GM20431 (cell line): Measurements from ENCODE around the gene COASY.
"Not testable (repeated sequence)": the region's sequence is repeated elsewhere in the genome, so short reads cannot be mapped to it uniquely, and the experiment has no call there.

Experiments used
- in situ Hi-C: fragments of 300-500 bp; cut with MseI, MboI; formaldehyde crosslinking; loops from one replicate; pipeline ENCODE4 v1.15.0; 2020; ENCODE audit warnings: low sequenced_read_pairs; ENCODE audit not compliant: unreplicated experiment

Gene COASY

DNA sequence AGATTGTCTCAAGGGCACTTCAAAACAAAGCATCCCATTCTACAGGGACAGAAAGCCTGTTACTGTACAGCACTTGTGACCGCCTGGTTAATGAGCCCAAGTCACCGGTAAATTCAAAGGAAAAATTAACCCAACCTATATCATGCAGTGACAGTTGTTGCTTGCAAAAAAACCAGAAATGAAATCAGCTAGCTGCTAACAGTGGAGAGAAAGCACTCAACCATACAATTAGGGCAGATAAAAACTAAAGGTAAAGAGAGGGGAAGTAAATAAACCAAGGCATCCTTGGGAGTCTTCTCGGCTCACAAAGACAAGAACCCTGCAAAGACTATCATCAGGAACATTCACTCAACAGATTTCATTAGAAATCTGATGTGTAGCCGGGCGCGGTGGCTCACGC lies 41.4 kb downstream of the COASY start:
- in situ Hi-C loops: no loop called here

DNA sequence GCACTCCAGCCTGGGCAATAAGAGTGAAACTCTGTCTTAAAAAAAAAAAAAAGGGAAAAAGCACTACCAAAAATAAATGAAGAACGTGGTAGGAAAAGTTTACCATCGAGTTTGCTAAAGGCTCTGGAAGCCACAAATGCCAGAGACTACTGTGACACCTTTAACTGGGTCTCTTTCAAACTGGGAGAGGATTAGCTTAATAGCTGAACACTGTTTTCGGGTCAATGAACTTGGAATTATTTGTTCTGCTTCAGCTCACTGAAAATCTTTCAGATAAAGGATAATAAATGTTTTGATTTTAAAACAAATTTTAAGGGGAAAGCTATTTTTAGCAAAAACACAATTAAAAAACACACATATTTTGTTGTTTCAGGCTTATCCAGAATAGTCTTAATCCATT lies 45.8 kb downstream of the COASY start:
- in situ Hi-C loops: no loop called here

DNA sequence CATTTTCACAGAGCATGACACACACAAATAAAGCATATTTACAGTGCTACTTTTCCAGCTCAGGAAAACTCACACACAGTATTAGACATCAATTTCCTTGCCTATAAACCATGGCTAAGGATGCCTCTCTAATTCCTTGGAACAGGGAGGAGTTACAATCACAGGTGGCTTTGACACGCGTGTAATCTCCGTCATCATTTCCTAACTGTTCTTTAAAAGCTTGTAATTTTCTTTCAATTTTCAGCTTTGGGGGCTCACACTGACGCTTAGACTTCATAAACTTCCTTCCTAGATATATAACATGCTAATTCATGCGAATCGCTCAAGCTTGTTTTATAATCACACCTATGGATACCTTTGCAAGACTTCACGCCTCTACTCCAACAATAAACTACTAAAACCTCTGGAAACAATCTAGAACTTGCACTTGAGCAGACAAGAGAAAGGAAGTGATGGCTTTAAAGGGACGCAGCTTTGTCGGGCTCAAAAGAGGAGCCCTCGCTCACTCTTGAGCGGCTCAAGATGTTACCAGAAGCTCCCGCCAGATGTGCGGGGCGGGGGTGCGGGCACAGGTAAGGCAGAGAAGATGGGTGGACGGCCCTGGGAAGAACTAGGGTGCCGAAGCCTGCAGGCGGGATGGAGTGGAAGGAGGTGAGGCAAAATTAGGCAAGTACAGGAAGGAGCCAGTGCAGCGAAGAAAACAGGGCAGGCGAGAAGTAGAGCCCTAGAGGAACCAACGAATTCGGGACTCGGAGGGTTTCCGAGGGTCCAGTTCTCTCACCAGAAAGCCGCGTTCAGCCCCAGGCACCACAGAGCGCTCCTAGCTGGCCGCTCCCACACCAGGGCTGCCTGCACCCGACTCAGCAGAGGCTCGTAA lies 46.6 kb downstream of the COASY start:
- in situ Hi-C loops: no loop called here

DNA sequence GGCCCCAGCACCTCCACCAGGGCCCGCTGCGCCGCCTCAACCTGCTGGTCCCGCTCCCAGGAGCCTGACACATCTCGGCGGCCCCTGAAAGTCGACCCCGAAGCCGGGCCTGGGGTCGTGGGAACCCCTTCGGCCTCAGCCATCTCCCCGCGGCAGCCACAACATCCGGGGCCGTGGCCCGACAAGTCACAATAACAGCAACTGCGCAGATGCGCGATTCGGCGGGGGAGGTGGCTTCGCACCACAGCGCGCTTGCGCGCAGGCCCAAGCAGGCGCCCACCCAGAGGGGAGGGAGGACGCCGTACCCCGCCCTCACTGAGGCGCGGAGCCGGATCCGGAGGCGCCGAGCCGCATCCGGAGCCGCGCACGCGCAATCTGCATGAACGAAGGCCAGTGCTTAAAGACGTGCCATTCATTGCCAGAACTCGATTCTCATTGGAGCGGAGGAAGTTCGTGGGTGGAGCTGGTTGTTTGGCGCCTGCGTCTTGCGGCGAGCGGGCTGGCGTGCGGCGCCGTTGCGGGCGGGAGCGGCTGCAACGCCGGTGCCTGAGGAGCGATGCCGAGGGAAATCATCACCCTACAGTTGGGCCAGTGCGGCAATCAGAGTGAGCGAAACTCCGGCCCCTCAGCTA lies 47.4 kb downstream of the COASY start, which contains the start of the genes RETREG3 and TUBG1:
TSS of gene RETREG3 (minus strand) at position 193 of the 632 bp plus-strand sequence. CDS start at position 143, 50 bp downstream.
TSS of gene TUBG1 (plus strand) at position 502 of the 632 bp plus-strand sequence. CDS start at position 557, 55 bp downstream.
- in situ Hi-C loops: no loop called here

DNA sequence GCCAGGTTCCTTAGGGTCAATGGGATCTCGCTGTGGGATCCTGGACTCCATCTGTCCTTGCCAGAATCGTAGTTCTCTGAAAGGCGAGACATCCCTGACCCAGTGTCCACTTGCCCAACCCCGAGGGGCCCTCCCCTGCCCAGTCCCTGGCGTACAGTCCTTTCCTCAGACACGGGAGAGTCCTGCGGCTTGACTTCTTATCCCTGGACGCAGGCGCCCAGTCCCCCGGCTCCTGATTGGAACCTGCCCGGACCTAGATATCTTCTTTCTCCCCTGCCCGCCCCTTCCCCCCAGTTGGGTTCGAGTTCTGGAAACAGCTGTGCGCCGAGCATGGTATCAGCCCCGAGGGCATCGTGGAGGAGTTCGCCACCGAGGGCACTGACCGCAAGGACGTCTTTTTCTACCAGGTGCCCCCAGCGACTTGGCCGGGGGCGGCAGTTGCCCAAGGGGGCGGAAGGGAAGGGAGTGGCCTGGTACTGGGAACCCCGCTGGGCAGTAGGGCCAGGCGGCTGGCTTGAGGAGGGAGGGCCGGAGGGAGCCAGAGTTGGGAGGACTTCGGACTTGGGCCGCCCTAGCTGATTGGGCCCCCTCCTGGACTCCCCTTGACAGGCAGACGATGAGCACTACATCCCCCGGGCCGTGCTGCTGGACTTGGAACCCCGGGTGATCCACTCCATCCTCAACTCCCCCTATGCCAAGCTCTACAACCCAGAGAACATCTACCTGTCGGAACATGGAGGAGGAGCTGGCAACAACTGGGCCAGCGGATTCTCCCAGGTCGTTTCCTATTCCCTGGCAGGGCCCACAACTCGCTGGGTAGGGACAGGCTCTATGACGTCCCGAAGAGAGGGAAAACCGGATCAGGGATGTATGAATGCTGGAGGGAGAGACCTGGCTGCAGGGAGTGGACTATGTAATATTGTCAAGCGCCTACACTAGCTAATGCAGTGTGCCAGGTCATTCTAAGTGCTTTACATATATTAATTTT lies 48.2 kb downstream of the COASY start:
- in situ Hi-C loops: not testable (repeated sequence)

DNA sequence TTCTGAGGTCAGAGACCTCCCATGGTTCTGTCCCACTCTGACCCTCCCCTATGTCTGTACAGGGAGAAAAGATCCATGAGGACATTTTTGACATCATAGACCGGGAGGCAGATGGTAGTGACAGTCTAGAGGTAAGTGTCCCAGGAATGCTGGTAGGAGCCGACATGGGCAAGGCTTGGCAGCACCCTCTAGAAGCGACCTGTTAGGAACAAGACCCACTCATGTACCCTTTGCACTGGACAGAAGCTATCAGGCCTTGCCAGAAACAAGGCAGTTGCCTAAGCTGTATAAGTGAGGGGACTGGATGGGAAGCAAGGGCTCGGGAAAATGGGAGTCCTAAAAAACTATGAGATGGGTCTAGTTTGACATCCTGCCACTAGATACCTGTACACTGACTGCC lies 50.1 kb downstream of the COASY start:
- in situ Hi-C loops: no loop called here

DNA sequence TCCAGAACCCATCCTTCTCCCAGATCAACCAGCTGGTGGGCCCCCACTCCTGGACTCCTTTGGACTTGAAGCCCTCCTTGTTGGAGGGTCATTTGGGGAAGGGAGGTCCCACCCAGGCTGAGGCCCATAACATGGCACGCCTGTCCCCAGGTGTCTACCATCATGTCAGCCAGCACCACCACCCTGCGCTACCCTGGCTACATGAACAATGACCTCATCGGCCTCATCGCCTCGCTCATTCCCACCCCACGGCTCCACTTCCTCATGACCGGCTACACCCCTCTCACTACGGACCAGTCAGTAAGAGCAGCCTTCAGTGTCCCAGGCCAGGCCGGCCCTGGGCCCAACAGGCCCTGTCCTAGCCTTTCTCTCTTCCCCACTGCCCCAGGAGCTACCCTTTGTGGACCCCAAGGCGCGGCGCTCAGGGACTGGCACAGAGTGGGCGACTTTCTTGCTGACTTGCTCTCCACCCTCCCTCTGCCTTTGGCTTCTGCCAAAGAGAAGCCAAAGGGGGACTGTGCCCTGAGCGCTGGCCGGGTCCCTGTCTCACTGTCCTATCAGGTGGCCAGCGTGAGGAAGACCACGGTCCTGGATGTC lies 51.8 kb downstream of the COASY start:
- in situ Hi-C loops: no loop called here
